ENCODE measurements around the gene TENM3. TPM values are rescaled to one million over a fixed set of nuclear protein-coding genes. Genes with fewer than 3 reads are reported as not detected.

Gene TENM3
- polyA plus RNA-seq, 1 experiment: 54.9 TPM

- CTCF ChIA-PET: interaction anchor here (1.3 kb wide), 1 partner anchor 562 kb away, joined by 3 read pairs; no protein-coding TSS in a partner anchor
- Histone ChIP-seq H3K9me3 (ENCODE audit: control insufficient read depth, insufficient read depth, low read length) (no peaks in the 10 kb centered on the region), H3K27me3 (ENCODE audit: control insufficient read depth, insufficient read depth, low read length) (no peaks in the 10 kb centered on the region), H3K4me3 (ENCODE audit: low read depth, low read length) (no peak overlapping the region), H3K27ac (ENCODE audit: low read depth, low read length) (no peak overlapping the region)
- POLR2A ChIA-PET: no interaction called here
- no peak for DNase-seq (ENCODE audit: low read depth, low spot score)
- TF ChIP-seq CTCF (IDR thresholded peaks at IDR 0.05; ENCODE audit: low read depth, low read length): no peak
Measured at GRCh38 chr4:182700362-182701160, 457.4 kb downstream of the TENM3 start.

GRCh38 chr4:182704077-182704476, 460.9 kb downstream of the TENM3 start:
- DNase-seq (ENCODE audit: low read depth, low spot score): no peak
- no peak for TF ChIP-seq CTCF (IDR thresholded peaks at IDR 0.05; ENCODE audit: low read depth, low read length)
- no peak overlapping the region for H3K27ac ChIP-seq (ENCODE audit: low read depth, low read length)
- ChIA-PET POLR2A (no interaction called here), CTCF (no interaction called here)
- H3K9me3 ChIP-seq (ENCODE audit: control insufficient read depth, insufficient read depth, low read length): no peaks in the 10 kb centered on the region
- H3K27me3 ChIP-seq (ENCODE audit: control insufficient read depth, insufficient read depth, low read length): no peaks in the 10 kb centered on the region
- no peak overlapping the region for H3K4me3 ChIP-seq (ENCODE audit: low read depth, low read length)

- CTCF ChIA-PET: no interaction called here
- Histone ChIP-seq H3K4me3 (ENCODE audit: low read depth, low read length) (no peak overlapping the region), H3K27ac (ENCODE audit: low read depth, low read length) (no peak overlapping the region), H3K27me3 (ENCODE audit: control insufficient read depth, insufficient read depth, low read length) (no peaks in the 10 kb centered on the region), H3K9me3 (ENCODE audit: control insufficient read depth, insufficient read depth, low read length) (no peaks in the 10 kb centered on the region)
- POLR2A ChIA-PET: no interaction called here
- no peak for DNase-seq (ENCODE audit: low read depth, low spot score)
- no peak for TF ChIP-seq CTCF (IDR thresholded peaks at IDR 0.05; ENCODE audit: low read depth, low read length)
Measured at GRCh38 chr4:182704948-182705347, 461.7 kb downstream of the TENM3 start.

- ChIA-PET POLR2A (no interaction called here), CTCF (no interaction called here)
- no peak for DNase-seq (ENCODE audit: low read depth, low spot score)
Measured at GRCh38 chr4:182705389-182705788, 462.2 kb downstream of the TENM3 start.

More at GRCh38 chr4:182705389-182705788, 462.2 kb downstream of the TENM3 start:
- Histone ChIP-seq H3K27ac (ENCODE audit: low read depth, low read length) (no peak overlapping the region), H3K27me3 (ENCODE audit: control insufficient read depth, insufficient read depth, low read length) (no peaks in the 10 kb centered on the region), H3K9me3 (ENCODE audit: control insufficient read depth, insufficient read depth, low read length) (no peaks in the 10 kb centered on the region), H3K4me3 (ENCODE audit: low read depth, low read length) (no peak overlapping the region)
- no peak for TF ChIP-seq CTCF (IDR thresholded peaks at IDR 0.05; ENCODE audit: low read depth, low read length)
